Adipocyte (in vitro differentiated cells): ENCODE measurements around the gene PRKCE.

ENCODE experiments used
- DNase-seq: peaks from one replicate; pipeline ENCODE4 v3.0.0-alpha.2; 2015; ENCODE audit warnings: low read depth
- H3K27me3 ChIP-seq: replicated peaks from 2 replicates; pipeline ENCODE4 v1.7.0; 2013; ENCODE audit warnings: mild to moderate bottlenecking, low read length, moderate library complexity; ENCODE audit not compliant: control insufficient read depth, insufficient read depth
- H3K36me3 ChIP-seq: 2 replicates; pipeline ENCODE4 v1.7.0; 2013; ENCODE audit warnings: low read length, mild to moderate bottlenecking, moderate library complexity; ENCODE audit not compliant: control insufficient read depth, insufficient read depth, severe bottlenecking
- H3K4me1 ChIP-seq: 2 replicates; pipeline ENCODE4 v1.7.0; 2013; ENCODE audit warnings: mild to moderate bottlenecking, low read length, moderate library complexity; ENCODE audit not compliant: control insufficient read depth, insufficient read depth
- H3K4me3 ChIP-seq: 2 replicates; pipeline ENCODE4 v1.7.0; 2013; ENCODE audit warnings: mild to moderate bottlenecking, low read length, moderate library complexity
- H3K9ac ChIP-seq: 2 replicates; pipeline ENCODE4 v1.7.0; 2013; ENCODE audit warnings: mild to moderate bottlenecking, low read length, moderate library complexity
- H3K9me3 ChIP-seq: 2 replicates; pipeline ENCODE4 v1.7.0; 2013; ENCODE audit warnings: mild to moderate bottlenecking, low read length, moderate library complexity; ENCODE audit not compliant: control insufficient read depth

Gene PRKCE

DNA sequence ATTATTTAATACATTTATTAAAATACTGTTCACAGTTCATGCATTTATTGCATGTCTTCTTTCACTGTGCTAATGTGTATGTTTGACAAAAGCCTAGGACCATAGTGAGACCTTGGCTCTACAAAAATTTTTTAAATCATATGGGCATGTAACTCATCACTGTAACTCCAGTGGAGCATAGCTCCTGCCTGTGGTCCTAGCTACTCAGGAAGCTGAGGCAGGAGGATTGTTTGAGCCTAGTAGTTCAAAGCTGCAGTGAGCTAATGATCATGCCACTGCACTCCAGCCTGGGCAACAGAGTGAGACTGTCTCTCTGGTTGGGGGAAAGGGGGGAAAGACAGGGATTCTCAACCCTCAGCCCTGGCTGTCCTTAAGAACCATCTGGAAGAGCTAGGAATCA lies 137.8 kb downstream of the PRKCE start:
- no peak for DNase-seq

DNA sequence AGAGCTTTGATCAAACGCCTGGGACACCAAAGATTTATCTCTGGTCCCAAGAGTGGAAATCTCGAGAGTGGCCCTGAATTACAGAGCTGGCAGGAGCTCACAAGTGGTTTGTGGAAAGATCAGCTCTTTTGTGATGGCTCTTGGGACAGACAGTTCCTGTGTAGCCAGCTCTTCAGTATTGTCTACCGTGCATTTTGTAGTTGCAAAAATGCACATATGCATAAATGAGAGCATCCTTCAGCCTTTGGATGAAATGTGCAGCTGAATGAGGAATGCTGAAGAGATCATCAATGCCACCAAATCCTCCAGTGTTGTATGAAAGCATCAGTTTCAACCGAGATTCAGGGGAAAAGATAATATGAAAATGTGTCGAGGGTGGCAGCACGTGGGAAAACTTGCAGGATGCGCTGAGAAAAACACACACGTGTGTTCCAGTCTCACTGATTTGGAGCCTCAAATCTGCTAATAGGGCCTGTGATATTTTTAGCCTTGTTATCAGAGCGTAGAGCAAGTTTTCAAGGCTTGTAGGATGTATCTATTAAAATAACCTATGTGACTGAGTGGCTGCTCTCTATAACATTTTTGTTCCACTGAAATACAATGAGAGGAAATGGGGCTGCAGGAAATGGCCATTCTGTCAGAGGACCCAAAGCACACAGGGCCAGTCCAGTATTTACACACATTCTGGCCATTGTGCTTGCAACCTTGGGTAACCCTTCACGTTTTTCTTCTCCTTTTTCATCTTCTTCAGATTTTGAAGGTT lies 138.7 kb downstream of the PRKCE start:
- no peaks in the 10 kb centered on the region for H3K27me3 ChIP-seq
- H3K4me1 ChIP-seq, result no peaks in the 10 kb centered on the region
- no peaks in the 10 kb centered on the region for H3K9me3 ChIP-seq
- DNase-seq, result no peak
- no peak overlapping the region for H3K9ac ChIP-seq
- H3K36me3 ChIP-seq, result no peaks in the 10 kb centered on the region
- H3K4me3 ChIP-seq, result no peak overlapping the region

More for the DNA sequence above, 137.8 kb downstream of the PRKCE start:
- Histone ChIP-seq H3K9me3 (no peaks in the 10 kb centered on the region), H3K9ac (no peak overlapping the region), H3K36me3 (no peaks in the 10 kb centered on the region), H3K4me3 (no peak overlapping the region), H3K4me1 (no peaks in the 10 kb centered on the region), H3K27me3 (no peaks in the 10 kb centered on the region)

DNA sequence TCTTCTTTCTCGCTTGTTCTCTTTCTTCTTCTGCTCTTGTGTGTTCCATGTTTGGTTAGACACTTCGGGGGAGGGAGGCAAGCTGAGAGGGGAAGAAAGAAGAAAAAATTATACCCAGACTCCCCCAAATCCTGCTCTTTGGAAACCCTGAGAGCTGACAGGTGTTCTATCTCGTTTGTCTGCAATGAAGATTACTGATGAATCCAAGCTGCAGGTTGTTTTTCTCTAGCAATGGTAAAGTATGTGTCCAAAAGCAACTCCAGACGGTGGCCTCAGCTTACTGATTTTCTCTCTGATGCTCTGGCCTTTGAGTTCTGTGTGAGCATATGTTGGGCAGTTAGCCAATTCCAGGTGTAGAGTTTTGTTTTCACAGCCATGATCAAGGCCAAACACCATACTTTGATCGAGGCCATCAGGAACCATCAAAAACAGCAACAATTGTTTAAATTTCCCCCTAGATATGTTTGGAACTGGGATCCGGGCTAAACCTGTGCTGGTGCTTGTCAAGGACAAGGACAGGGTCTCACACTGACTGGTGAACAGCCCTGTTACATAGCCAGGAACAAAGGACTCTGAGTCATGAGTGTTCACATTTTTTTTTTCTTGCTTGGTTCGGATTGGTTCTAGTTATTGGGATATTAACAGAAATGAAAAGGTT lies 142.0 kb downstream of the PRKCE start:
- Histone ChIP-seq H3K9ac (no peak overlapping the region), H3K4me1 (no peaks in the 10 kb centered on the region), H3K4me3 (no peak overlapping the region), H3K9me3 (no peaks in the 10 kb centered on the region), H3K27me3 (no peaks in the 10 kb centered on the region), H3K36me3 (no peaks in the 10 kb centered on the region)
- no peak for DNase-seq

DNA sequence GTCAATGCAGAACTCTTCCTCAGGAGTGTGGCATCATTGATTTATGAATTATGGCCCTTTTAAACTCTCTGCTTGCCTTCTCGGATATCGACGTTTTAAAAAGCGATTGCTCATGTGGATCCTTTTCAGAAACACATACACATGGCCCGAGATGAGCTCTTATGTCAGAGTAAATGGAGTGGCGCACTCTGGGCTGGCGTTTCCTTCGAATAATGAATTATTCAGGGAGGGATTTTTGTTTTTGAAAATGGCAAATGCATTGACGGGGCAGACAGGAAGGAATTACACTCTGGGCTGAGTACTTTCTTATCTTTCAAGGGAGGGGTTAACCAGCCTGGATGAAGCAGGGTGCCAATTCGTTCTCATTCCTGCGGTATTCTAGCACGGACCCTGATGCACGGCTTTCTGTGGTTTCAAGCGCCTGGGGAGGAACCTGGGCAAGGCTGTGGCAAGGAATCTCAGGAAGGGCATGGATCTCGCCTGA lies 142.7 kb downstream of the PRKCE start:
- H3K4me3 ChIP-seq, result no peak overlapping the region
- H3K36me3 ChIP-seq, result no peaks in the 10 kb centered on the region
- no peak for DNase-seq
- no peaks in the 10 kb centered on the region for H3K9me3 ChIP-seq
- no peaks in the 10 kb centered on the region for H3K27me3 ChIP-seq
- no peak overlapping the region for H3K9ac ChIP-seq
- H3K4me1 ChIP-seq, result no peaks in the 10 kb centered on the region

DNA sequence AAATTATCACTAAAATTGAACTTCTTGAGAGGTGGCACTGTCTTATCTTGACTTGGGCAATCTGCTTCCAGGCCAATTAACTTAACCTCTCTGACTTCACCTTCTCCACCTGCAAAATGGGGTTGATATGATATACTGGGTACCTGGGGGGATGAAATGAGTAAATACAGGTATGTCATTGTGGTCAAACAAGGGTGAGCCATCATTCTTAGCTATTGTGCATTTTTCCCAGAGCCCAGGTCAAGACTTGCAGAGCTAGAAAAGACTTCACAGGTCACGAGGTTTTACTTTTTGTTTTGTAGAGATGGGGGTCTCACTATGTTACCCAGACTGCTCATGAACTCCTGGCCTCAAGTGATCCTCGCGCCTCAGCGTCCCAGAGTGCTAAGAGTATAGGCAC lies 145.0 kb downstream of the PRKCE start:
- Histone ChIP-seq H3K4me1 (no peaks in the 10 kb centered on the region), H3K4me3 (no peak overlapping the region), H3K36me3 (no peaks in the 10 kb centered on the region), H3K9me3 (no peaks in the 10 kb centered on the region), H3K9ac (no peak overlapping the region), H3K27me3 (no peaks in the 10 kb centered on the region)
- no peak for DNase-seq

DNA sequence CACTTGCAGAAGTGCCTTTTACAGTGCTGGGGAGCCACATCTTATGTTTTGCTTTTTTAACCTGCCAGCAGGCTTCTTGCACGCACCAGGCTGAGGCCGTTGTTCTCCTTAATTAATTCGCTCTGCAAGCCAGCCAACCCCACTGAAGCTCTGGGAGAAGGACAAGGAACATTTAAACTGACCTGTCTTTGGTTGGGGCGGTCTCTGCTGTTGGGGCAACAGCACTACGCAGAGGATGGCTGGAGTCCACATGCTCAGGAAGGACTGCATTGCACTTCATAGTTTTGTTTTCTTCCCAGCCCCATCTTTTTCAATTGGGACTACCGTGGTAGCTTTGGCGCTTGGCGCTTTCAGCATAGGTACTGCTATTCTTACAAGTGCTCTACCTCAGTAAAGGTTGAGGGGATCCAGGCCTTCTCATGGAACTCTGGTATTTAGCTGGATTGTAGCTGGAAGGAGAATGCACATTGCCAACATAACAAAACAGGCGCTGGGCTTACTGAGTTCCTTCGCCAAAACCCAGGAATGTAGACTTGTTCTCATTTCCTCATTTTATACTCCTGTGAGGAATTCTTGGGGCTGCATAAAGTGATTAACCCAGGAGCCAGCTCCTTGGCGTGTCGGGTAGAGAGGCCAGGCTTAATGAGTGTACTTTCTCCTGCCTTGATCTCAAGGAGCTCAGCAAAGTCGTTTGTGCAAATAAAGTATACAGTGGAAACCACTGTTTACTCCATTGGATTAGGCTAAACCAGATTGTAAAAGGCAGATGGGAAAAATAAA lies 146.2 kb downstream of the PRKCE start:
- Histone ChIP-seq H3K36me3 (no peaks in the 10 kb centered on the region), H3K9ac (no peak overlapping the region), H3K27me3 (no peaks in the 10 kb centered on the region), H3K4me3 (no peak overlapping the region), H3K4me1 (no peaks in the 10 kb centered on the region), H3K9me3 (no peaks in the 10 kb centered on the region)
- DNase-seq, result peak; percentile 21

DNA sequence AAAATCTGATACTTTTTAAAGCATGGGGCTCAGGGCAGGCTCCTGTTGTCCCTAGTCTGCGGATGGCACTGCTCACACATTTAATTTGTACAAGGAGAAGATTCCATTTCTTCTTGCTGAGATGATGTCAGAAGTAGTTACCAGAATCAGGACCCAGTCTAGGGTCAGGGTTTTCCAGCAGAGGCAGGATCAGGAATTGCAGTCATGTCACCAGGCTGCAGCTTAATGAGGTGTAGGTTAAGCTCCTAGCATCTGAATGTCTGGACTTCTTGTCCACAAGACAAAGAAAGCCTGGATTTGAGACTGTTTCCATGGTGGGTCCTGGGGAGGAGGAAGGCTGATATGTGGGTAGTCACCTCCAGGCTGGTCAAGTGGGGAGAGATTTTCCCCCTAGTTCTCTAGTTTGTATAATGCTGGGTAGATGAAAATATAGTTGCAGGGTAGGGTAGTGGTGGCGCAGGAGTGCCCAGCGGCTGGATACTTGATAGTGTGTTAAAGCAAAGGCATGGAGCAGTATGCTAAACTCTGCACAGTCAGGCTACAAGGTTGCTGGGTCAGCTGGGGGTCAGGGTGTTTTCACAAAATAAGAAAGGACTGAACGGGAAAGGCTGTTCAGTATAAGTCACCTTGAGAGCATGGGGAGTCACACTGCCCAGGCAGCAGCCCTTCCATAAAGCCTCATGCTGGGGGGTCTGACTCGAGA lies 148.4 kb downstream of the PRKCE start:
- Histone ChIP-seq H3K9ac (no peak overlapping the region), H3K9me3 (no peaks in the 10 kb centered on the region), H3K36me3 (no peaks in the 10 kb centered on the region), H3K27me3 (no peaks in the 10 kb centered on the region), H3K4me3 (no peak overlapping the region), H3K4me1 (no peaks in the 10 kb centered on the region)
- no peak for DNase-seq

DNA sequence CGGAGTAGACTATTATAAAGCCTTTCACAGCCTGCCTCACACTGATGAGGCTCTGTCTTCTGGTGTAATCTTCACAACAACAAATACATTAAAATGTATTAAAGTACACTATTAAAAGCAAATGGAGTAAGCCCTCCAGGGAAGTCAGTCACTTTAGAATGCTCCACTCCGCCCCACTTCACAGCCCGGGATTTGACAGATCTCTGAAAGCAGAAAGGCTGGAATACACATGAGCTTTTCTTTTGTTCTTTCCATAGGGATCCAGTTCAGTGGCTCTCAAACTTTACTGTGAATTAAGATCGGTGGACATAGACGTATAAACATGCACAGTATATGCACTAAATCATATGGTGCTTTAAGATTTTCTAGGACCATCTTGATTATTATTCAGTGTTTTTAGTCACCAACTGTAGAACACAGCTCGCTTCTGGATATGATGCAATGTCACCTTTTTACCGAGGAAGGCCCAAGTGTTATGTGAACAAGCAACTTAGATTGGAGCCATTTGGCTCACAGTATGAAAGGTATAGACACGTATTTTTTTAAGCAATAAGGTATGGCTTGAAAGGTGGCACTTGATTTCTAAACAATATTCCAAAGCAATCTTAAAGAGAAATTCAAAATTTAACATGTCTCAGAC lies 151.1 kb downstream of the PRKCE start:
- Histone ChIP-seq H3K4me3 (no peak overlapping the region), H3K36me3 (no peaks in the 10 kb centered on the region), H3K9ac (no peak overlapping the region), H3K27me3 (no peaks in the 10 kb centered on the region), H3K9me3 (no peaks in the 10 kb centered on the region), H3K4me1 (no peaks in the 10 kb centered on the region)
- DNase-seq, result no peak

DNA sequence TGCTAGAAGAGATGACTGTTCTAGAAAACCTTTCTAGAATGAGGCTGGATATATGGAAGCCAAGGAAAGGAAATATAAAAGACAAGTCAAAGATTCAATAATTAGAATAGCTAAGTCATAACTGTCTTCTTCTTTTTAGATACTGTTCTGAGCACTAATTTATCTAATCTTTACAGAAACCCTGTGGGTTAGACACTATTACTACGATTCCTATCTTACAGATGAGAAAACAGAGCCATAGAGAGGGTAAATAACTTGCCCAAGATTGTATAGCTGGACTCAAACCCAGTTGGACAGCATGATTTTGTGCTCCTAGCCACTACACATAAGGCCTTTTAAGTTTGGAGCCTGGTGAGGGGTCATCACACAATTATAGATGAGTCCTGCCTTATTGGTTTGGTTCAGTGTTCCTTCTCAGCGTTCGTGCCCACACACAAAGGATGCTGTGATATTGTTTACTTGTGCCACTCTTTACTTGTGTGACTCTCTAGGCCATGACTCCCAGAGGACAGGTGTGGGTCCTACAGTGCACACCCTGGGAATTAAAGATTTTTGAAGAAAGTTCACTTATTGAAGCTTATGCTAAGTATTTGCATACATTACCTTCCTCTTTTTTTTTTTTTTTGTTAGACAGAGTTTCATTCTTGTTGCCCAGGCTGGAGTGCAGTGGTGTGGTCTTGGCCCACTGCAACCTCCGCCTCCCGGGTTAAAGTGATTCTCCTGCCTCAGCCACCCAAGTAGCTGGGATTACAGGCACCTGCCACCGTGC lies 153.7 kb downstream of the PRKCE start:
- H3K27me3 ChIP-seq, result no peaks in the 10 kb centered on the region
- no peak overlapping the region for H3K4me3 ChIP-seq
- H3K9me3 ChIP-seq, result no peaks in the 10 kb centered on the region
- H3K9ac ChIP-seq, result no peak overlapping the region
- no peaks in the 10 kb centered on the region for H3K4me1 ChIP-seq
- no peak for DNase-seq
- H3K36me3 ChIP-seq, result no peaks in the 10 kb centered on the region
